ENCODE results near the gene FAM193A. TPM values are rescaled to one million over a fixed set of nuclear protein-coding genes. Genes with fewer than 3 reads are reported as not detected.
A peak's percentile ranks its signal among the peaks of the same experiment; 100 is the strongest.

The FAM193A gene
- polyA plus RNA-seq, 1 of the 3 experiments (the other 2 are of a cell fraction) = 9.2 TPM

DNA sequence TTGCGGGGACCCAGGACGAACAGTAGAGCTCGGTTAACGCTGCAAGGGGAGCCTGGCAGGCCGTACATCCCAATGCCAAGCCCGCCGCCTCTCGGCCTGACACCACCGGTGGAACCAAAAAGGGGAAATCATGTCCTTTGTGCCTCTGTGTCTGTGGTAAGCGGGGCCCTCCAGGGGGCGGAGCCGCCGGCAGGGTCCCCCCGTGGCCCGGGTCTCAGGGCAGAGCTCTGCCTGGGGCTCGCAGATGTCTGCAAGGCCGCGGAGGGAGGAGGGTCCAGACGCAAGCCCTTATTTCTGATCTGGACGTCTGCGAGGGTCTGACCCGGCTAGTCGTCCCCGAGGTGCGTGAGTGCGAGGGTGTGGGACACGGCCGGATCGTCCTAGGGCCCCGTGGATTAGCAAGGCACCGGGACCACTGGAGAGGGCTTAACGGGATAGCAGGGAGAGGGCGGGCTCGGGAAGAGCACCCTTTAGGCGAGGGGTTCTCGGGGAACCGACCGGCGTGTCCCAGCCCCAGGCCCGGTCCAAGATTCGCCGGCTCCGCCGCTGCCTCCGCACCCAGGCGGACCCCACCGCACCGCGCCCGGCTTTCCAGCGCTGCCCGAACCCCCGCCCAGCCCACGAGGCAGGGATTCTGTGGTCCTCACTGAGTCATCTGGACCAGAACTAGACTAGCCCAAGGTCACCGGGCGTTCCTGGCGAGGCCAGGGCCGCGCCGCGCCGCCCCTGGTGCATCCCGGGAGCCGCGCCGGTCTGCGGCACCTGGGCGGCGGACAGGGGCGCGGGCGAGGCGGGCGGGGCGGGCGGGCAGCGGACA, 863 bp upstream of the FAM193A start:
- WGBS (ENCODE audit: low lambda C conversion rate) = 9% methylated on average over 24 of the region's 77 CpGs
- Histone ChIP-seq H3F3A (replicated peaks; ENCODE audit: insufficient read depth) (peaks cover 3% of the 10 kb centered on the region), H3K9me3 (no peaks in the 10 kb centered on the region), H3K79me2 (ENCODE audit: insufficient read depth) (peaks cover 40% of the 10 kb centered on the region), H3K4me3 (ENCODE audit: low read depth in 2 of 2, low read length in 1 of 2) (peak overlapping the region; percentile 67 to 72), H3K4me2 (peak overlapping the region; percentile 85), H2AFZ (ENCODE audit: low read depth) (peak overlapping the region; percentile 67), H3K36me3 (replicated peaks in 1 of 2; ENCODE audit: control insufficient read depth in 1 of 2, insufficient read depth in 2 of 2, low read length in 1 of 2) (peaks cover 0 to 7% of the 10 kb centered on the region in 2 experiments), H3K4me1 (ENCODE audit: control insufficient read depth in 1 of 2, insufficient read depth in 2 of 2, low read depth in 1 of 2, low read length in 1 of 2) (peaks cover 3 to 5% of the 10 kb centered on the region in 2 experiments; a peak in 2 of 4 replicates), H3K9ac (peak overlapping the region; percentile 81), H4K20me1 (ENCODE audit: insufficient read depth) (peaks cover 30% of the 10 kb centered on the region), H3K9me2 (no peaks in the 10 kb centered on the region), H3K27ac (ENCODE audit: low read depth in 2 of 2, low read length in 1 of 2) (peak overlapping the region; percentile 87 to 90), H3K27me3 (ENCODE audit: insufficient read depth) (no peaks in the 10 kb centered on the region)
- DNase-seq = peak; percentile 79
- POLR2A ChIA-PET = interaction anchor here (0.6 to 2.0 kb wide), 9 partner anchors 30 to 428 kb away, joined by 3 to 6 read pairs (median 3); partner anchors contain the start of genes RNF4 and TNIP2
- CTCF ChIA-PET = interaction anchor here (1.0 to 1.1 kb wide), 5 partner anchors 21 to 419 kb away, joined by 3 to 4 read pairs (median 3); no protein-coding TSS in a partner anchor
- TF ChIP-seq, protein P1, sequence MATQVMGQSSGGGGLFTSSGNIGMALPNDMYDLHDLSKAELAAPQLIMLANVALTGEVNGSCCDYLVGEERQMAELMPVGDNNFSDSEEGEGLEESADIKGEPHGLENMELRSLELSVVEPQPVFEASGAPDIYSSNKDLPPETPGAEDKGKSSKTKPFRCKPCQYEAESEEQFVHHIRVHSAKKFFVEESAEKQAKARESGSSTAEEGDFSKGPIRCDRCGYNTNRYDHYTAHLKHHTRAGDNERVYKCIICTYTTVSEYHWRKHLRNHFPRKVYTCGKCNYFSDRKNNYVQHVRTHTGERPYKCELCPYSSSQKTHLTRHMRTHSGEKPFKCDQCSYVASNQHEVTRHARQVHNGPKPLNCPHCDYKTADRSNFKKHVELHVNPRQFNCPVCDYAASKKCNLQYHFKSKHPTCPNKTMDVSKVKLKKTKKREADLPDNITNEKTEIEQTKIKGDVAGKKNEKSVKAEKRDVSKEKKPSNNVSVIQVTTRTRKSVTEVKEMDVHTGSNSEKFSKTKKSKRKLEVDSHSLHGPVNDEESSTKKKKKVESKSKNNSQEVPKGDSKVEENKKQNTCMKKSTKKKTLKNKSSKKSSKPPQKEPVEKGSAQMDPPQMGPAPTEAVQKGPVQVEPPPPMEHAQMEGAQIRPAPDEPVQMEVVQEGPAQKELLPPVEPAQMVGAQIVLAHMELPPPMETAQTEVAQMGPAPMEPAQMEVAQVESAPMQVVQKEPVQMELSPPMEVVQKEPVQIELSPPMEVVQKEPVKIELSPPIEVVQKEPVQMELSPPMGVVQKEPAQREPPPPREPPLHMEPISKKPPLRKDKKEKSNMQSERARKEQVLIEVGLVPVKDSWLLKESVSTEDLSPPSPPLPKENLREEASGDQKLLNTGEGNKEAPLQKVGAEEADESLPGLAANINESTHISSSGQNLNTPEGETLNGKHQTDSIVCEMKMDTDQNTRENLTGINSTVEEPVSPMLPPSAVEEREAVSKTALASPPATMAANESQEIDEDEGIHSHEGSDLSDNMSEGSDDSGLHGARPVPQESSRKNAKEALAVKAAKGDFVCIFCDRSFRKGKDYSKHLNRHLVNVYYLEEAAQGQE (IDR thresholded peaks at IDR 0.05; ENCODE audit: low read depth, low read length) = no peak
- TF ChIP-seq, protein P2, sequence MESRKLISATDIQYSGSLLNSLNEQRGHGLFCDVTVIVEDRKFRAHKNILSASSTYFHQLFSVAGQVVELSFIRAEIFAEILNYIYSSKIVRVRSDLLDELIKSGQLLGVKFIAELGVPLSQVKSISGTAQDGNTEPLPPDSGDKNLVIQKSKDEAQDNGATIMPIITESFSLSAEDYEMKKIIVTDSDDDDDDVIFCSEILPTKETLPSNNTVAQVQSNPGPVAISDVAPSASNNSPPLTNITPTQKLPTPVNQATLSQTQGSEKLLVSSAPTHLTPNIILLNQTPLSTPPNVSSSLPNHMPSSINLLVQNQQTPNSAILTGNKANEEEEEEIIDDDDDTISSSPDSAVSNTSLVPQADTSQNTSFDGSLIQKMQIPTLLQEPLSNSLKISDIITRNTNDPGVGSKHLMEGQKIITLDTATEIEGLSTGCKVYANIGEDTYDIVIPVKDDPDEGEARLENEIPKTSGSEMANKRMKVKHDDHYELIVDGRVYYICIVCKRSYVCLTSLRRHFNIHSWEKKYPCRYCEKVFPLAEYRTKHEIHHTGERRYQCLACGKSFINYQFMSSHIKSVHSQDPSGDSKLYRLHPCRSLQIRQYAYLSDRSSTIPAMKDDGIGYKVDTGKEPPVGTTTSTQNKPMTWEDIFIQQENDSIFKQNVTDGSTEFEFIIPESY (IDR thresholded peaks at IDR 0.05; ENCODE audit: borderline replicate concordance, low read depth) = no peak
- TF ChIP-seq ELF1 (IDR thresholded peaks at IDR 0.05) (no peak), RFX5 (IDR thresholded peaks at IDR 0.05; ENCODE audit: low read length) (no peak), MAX (IDR thresholded peaks at IDR 0.05; ENCODE audit: low read depth) (no peak; the same call in 1 of the 2 replicates), SMC3 (IDR thresholded peaks at IDR 0.05; ENCODE audit: low read depth, low read length) (no peak), TCF12 (IDR thresholded peaks at IDR 0.05) (no peak), FOSL2 (IDR thresholded peaks at IDR 0.05; ENCODE audit: borderline replicate concordance, low read depth) (no peak), FOXJ3 (CRISPR knock-in tag; IDR thresholded peaks at IDR 0.05) (no peak), SIN3A (IDR thresholded peaks at IDR 0.05; ENCODE audit: borderline replicate concordance, low read depth, low read length) (peak; percentile 33; the same call in 1 of the 2 replicates), EP300 (IDR thresholded peaks at IDR 0.05; ENCODE audit: borderline replicate concordance in 1 of 2, low read depth in 1 of 2, low read length in 1 of 2) (peak in 1 of 2 experiments; percentile 7; a peak in 1 of 4 replicates), EZH2phosphoT487 (IDR thresholded peaks at IDR 0.05; ENCODE audit: borderline replicate concordance, low read depth) (no peak), IRF3 (IDR thresholded peaks at IDR 0.05; ENCODE audit: low read depth, low read length) (no peak), RAD21 (IDR thresholded peaks at IDR 0.05; ENCODE audit: low read length) (peak; percentile 29), JUND (IDR thresholded peaks at IDR 0.05) (no peak), NRF1 (IDR thresholded peaks at IDR 0.05; ENCODE audit: low read depth, low read length) (no peak), NFIC (IDR thresholded peaks at IDR 0.05; ENCODE audit: borderline replicate concordance) (no peak), RXRA (IDR thresholded peaks at IDR 0.05; ENCODE audit: borderline replicate concordance, low read depth) (no peak; the same call in 1 of the 2 replicates)
- TF ChIP-seq, protein P3, sequence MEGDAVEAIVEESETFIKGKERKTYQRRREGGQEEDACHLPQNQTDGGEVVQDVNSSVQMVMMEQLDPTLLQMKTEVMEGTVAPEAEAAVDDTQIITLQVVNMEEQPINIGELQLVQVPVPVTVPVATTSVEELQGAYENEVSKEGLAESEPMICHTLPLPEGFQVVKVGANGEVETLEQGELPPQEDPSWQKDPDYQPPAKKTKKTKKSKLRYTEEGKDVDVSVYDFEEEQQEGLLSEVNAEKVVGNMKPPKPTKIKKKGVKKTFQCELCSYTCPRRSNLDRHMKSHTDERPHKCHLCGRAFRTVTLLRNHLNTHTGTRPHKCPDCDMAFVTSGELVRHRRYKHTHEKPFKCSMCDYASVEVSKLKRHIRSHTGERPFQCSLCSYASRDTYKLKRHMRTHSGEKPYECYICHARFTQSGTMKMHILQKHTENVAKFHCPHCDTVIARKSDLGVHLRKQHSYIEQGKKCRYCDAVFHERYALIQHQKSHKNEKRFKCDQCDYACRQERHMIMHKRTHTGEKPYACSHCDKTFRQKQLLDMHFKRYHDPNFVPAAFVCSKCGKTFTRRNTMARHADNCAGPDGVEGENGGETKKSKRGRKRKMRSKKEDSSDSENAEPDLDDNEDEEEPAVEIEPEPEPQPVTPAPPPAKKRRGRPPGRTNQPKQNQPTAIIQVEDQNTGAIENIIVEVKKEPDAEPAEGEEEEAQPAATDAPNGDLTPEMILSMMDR (IDR thresholded peaks at IDR 0.05) = no peak
- TF ChIP-seq, protein P4, sequence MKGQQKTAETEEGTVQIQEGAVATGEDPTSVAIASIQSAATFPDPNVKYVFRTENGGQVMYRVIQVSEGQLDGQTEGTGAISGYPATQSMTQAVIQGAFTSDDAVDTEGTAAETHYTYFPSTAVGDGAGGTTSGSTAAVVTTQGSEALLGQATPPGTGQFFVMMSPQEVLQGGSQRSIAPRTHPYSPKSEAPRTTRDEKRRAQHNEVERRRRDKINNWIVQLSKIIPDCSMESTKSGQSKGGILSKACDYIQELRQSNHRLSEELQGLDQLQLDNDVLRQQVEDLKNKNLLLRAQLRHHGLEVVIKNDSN (IDR thresholded peaks at IDR 0.05; ENCODE audit: borderline replicate concordance, low read depth) = no peak
- TF ChIP-seq, protein P5, sequence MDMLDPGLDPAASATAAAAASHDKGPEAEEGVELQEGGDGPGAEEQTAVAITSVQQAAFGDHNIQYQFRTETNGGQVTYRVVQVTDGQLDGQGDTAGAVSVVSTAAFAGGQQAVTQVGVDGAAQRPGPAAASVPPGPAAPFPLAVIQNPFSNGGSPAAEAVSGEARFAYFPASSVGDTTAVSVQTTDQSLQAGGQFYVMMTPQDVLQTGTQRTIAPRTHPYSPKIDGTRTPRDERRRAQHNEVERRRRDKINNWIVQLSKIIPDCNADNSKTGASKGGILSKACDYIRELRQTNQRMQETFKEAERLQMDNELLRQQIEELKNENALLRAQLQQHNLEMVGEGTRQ (IDR thresholded peaks at IDR 0.05; ENCODE audit: borderline replicate concordance, low read depth, low read length) = no peak

Measured in SK-N-SH (cell line).